ENCODE results near the gene POLR2I. TPM values are rescaled to one million over a fixed set of nuclear protein-coding genes. Genes with fewer than 3 reads are reported as not detected.

Gene POLR2I
- total RNA-seq = 100 to 1,000 TPM; 102 to 132 TPM
- 99.2 TPM for polyA plus RNA-seq (2013, experiment 1 of 2)
- polyA plus RNA-seq (2013, experiment 2 of 2) = 100 TPM
- long read RNA-seq, experiment 1, transcript POLR2I-201 (6 exons, 913 nt) = major isoform, 44 of 56 reads
- long read RNA-seq, experiment 1, partial matches to known transcripts = 3 of 56 reads
- long read RNA-seq, experiment 1, other reads (novel, unspliced or antisense) = 5 of 56 reads
- long read RNA-seq, experiment 2, transcript POLR2I-206 (5 exons, 542 nt) = minor isoform, 7 of 74 reads
- long read RNA-seq, experiment 2, transcript POLR2I-201 (6 exons, 913 nt) = major isoform, 61 of 74 reads
- long read RNA-seq, experiment 2, partial matches to known transcripts = 2 of 74 reads
- long read RNA-seq, experiment 2, other reads (novel, unspliced or antisense) = 2 of 74 reads
- long read RNA-seq, experiment 3, transcript POLR2I-201 (6 exons, 913 nt) = major isoform, 38 of 42 reads
- long read RNA-seq, experiment 3, partial matches to known transcripts = 2 of 42 reads
- long read RNA-seq, experiment 3, other reads (novel, unspliced or antisense) = 0 of 42 reads
- long read RNA-seq, experiment 4, transcript POLR2I-201 (6 exons, 913 nt) = major isoform, 5 of 6 reads
- long read RNA-seq, experiment 4, partial matches to known transcripts = 0 of 6 reads
- long read RNA-seq, experiment 4, other reads (novel, unspliced or antisense) = 0 of 6 reads

- TF ChIP-seq CTCF (conservative IDR thresholded peaks at IDR 0.05) = no peak
- Histone ChIP-seq H3K27me3 (ENCODE audit: control insufficient read depth, insufficient read depth, low read length, poor library complexity, severe bottlenecking) (no peaks in the 10 kb centered on the region), H3K4me3 (ENCODE audit: low read length) (peak within 1 kb of the TSS; percentile 97), H3K9me3 (ENCODE audit: control insufficient read depth, low read length) (no peaks in the 10 kb centered on the region), H3K27ac (ENCODE audit: low read depth, low read length) (peak within 1 kb of the TSS; percentile 70), H3K9ac (ENCODE audit: extremely low read depth, low read length, poor library complexity, severe bottlenecking) (peak within 1 kb of the TSS; percentile 82), H3K4me1 (ENCODE audit: control insufficient read depth, insufficient read depth, low read length) (no peaks in the 10 kb centered on the region), H3K36me3 (ENCODE audit: control insufficient read depth, insufficient read depth, low read length) (peaks cover 34% of the 10 kb centered on the region)
- H3K4me3 Mint-ChIP-seq = peak within 1 kb of the TSS; percentile 94
- H3K4me1 Mint-ChIP-seq = peaks cover 14% of the 10 kb centered on the region
- 0% methylated on average over 39 to 60 of the region's 60 CpGs for WGBS, 2 experiments (ENCODE audit: insufficient coverage in 1 of 2, insufficient read length in 1 of 2)
- H3K9me3 Mint-ChIP-seq = no peaks in the 10 kb centered on the region
- peak; percentile 100 for DNase-seq
- H3K27me3 Mint-ChIP-seq (ENCODE audit: insufficient read depth) = no peaks in the 10 kb centered on the region
- peaks cover 42% of the 10 kb centered on the region for H3K36me3 Mint-ChIP-seq (ENCODE audit: low read depth)
- H3K27ac Mint-ChIP-seq = peak within 1 kb of the TSS; percentile 97
These were observed at the start of gene POLR2I for GRCh38 chr19:36114721-36115452. TSS of gene POLR2I (minus strand) at chr19:36114875. CDS start at chr19:36114856, 19 bp downstream.

DNA sequence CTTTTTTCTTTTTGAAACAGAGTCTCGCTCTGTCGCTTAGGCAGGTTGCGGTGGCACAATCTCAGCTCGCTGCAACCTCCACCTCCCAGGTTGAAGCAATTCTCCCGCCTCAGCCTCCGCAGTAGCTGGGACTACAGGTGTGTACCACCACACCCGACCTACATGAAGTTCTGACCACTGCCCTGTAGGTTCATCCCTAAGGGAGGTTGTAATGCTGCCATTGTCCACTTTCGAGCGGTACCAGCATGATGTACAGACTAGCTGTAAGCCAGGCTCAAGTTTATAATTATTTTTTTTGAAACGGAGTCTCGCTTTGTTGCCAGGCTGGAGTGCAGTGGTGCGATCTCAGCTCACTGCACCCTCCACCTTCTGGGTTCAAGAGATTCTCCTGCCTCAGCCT is 49.1 kb upstream of the POLR2I start:
- WGBS, 2 experiments (ENCODE audit: insufficient coverage in 1 of 2, insufficient read length in 1 of 2) = 95 to 97% methylated on average over 10 to 12 of the region's 12 CpGs
- H3K4me3 ChIP-seq (ENCODE audit: low read length) = no peak overlapping the region

More for the DNA sequence above, 49.1 kb upstream of the POLR2I start:
- Mint-ChIP-seq H3K9me3 (no peaks in the 10 kb centered on the region), H3K4me3 (no peak overlapping the region), H3K4me1 (peaks cover 17% of the 10 kb centered on the region), H3K27me3 (ENCODE audit: insufficient read depth) (no peaks in the 10 kb centered on the region), H3K36me3 (ENCODE audit: low read depth) (peaks cover 28% of the 10 kb centered on the region), H3K27ac (no peak overlapping the region)
- H3K4me1 ChIP-seq (ENCODE audit: control insufficient read depth, insufficient read depth, low read length) = peaks cover 3% of the 10 kb centered on the region
- no peak for DNase-seq
- TF ChIP-seq CTCF (conservative IDR thresholded peaks at IDR 0.05) = no peak
- no peak overlapping the region for H3K27ac ChIP-seq (ENCODE audit: low read depth, low read length)
- peaks cover 25% of the 10 kb centered on the region for H3K36me3 ChIP-seq (ENCODE audit: control insufficient read depth, insufficient read depth, low read length)
- no peaks in the 10 kb centered on the region for H3K9me3 ChIP-seq (ENCODE audit: control insufficient read depth, low read length)
- no peaks in the 10 kb centered on the region for H3K27me3 ChIP-seq (ENCODE audit: control insufficient read depth, insufficient read depth, low read length, poor library complexity, severe bottlenecking)
- no peak overlapping the region for H3K9ac ChIP-seq (ENCODE audit: extremely low read depth, low read length, poor library complexity, severe bottlenecking)

All from endodermal cell (in vitro differentiated cells).